Activated gamma-delta T cell (primary cell): ENCODE measurements around the gene NKX6-1.

ENCODE experiments used
- DNase-seq: peaks from one replicate; lab custom pipeline; 2025; lab: John Stamatoyannopoulos, UW

NKX6-1 gene

DNA sequence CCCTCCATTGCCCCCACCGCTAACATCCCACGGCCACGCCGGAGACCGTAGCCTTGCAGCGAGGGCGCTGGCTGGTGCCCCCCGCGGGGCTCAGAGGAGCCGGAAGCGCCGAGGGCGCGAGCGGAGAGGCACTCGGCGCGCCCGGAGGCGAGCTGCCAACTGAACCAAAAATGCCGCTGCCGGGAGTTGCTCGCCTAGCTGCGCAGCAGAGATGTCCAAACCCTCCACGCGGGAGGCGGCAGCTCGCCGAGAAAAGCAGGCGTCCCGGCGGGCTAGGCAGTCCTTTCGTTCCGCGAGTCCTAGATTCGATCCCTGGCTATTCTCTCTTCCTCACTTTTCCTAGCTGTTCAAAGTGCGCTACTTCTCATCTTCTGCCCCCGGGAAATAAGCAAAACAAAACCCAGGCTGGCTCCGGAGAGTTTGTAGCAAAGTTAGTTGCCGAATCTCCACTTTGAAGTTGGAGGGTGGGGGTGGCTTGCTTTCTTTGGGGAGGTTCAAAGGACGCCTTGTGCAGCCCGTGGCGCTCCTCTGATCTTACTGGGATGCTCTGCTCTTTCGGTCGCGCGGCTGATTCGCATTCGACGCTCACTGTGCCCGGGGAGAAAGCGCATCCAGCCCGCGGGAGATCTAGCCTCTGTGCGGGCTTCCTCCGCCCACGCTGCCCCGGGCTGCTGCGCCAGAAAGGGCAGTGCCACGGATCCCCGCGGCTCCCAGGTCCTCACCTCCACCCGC lies 723 bp downstream of the NKX6-1 start:
- DNase-seq = no peak

DNA sequence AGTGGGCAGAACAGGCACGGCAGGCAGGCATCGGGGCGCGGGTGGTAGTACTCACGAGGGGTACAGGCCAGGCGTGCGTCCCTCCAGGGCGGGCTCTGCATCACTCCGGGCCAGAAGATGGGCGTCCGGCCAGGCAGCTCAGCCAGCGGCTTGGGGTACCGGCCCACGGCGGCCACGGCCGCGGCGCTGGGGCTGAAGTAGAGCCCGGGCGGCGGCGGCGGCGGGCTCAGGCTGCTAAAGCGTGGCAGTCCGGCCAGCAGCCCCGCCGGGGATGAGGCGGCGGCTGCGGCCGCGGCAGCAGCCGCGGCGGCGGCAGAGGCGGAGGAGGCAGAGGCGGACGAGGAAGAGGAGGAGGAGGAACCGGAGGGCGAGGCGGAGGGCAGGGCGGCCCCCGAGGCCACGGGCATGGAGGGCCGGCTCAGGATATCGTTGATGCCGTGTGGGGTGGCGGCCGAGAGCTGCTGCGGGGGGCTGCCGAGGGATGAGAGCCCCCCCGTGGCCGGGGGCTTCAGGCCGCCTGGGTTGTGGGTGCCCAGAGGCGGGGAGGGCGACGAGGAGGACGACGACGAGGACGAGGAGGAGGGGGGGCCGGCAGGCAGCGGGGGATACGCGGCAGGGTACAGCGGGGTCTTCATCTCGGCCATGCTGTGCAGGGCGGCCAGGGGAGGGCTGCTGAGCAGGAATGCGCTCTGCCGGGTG lies 1.4 kb downstream of the NKX6-1 start:
- DNase-seq = peak; percentile 8

DNA sequence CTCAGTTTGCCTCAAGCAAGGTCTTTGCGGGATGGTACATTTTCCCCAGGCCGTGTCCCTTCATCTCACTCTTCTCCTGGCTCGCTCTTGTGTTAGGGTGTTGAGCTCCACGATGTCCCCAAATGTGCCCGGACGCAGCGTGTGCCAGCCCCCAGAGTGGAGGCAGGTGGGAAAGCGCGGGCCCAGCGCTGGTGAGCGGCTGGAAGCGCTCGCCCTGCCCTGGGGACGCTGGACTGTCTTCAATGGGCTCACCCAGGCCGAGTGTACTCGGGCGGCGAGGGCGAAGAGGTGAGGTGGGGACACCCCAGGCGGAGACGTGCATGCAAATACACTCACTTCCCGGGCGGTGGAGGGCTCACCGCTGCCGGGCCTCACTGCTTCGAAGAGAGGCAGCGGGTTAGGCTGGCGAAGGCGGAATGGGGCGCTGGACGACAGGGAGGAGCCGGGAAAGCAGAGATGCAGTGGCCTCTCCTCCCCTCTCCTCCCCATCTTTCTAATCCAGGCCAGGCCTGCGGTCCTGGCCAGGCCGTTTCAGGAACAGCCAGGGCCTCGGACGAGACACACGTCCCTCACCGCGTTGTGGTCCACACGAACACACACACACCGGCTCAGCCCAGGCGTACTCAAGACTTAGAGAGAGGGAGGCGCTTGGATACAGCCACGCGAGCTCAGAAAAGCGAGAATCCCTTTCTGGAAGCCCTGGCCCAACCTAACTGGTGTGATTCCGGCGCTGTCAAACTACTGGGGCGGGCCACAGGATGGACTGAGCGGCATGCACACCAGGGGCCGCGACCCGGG lies 2.2 kb downstream of the NKX6-1 start:
- DNase-seq = no peak

DNA sequence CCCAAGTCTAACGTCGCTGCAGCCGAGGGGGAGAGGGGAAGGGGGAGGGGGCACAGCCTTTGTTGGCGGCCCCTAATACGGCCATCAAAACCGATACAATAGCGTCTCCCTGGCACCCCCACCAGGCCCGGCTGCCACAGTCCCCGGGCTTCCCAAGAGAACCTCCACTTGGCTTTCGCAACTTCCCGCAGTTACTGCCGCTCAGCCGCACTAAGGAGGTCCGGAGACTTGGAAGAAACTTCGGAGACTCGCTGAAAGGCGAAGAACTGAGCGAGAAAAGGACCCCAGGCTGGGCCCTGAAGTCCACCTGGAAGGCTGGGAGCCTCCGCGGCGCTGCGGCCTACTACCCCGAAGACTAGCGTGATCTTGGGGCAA lies 2.8 kb downstream of the NKX6-1 start:
- DNase-seq = no peak

DNA sequence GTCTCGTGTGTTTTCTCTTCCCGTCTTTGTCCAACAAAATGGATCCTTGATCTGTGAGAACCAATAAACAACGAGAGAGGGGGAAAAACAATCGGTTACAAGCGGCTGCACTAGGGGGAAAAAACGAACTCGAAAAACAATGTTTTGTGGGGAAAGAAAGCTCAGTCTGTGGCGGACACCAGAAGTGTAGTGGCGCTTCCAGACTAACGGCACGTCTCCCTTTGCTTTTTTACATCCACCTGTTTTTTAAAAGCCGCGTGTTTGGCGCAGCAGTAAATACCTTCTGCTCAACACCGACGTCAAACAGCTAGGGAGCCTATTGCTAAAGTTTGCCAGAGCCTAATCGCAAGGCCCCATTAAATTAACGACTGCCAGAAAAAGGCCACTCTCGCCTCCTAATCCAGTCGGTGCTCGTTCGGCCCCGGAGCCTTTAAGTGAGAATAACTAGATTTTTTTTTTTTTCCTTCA lies 3.3 kb downstream of the NKX6-1 start:
- DNase-seq = no peak

DNA sequence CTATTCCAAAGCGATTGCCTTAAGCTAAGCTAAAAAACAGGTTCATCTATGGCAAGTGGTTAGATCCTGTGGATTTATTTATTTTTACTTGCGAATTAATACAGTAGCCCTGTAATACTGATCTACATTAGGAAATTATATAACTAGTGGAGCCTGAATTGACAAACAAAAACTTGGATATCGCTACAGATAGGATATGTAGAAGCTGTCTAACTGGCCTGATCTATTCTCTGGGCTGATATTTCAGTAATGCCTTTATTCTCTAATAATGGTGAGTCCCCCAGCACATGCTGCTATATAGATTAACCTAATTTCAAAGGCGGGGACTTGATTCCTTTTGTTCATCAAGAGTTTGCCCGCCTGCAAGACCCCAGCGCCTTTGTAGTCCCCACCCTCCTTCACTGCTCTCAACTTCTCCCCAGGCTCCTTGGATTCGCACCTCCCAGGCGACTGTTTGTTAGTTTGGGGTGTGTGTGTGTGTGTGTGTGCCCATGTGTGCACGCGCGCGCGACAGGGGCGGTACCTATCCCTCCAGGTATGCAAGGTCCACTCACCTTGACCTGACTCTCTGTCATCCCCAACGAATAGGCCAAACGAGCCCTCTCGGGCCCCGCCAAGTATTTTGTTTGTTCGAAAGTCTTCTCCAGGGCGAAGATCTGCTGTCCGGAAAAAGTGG lies 3.8 kb downstream of the NKX6-1 start:
- no peak for DNase-seq

DNA sequence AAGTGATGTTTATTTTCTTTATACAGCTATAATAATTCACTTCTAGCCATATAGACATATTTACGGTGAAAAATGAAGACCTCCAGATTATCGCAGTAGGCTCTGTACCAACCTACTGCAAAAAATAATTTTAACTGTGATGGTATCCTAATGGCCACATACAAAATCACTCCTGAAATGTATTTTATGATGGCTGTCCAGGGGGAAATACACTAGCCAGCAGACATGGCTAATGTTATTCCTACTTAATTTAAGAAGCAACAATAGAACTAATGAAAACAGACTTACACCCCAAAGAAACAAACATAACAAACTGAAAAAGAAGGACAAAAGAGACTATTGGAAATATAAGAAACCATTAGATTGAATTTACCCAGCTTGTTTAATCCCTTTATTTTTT lies 4.6 kb downstream of the NKX6-1 start:
- no peak for DNase-seq

DNA sequence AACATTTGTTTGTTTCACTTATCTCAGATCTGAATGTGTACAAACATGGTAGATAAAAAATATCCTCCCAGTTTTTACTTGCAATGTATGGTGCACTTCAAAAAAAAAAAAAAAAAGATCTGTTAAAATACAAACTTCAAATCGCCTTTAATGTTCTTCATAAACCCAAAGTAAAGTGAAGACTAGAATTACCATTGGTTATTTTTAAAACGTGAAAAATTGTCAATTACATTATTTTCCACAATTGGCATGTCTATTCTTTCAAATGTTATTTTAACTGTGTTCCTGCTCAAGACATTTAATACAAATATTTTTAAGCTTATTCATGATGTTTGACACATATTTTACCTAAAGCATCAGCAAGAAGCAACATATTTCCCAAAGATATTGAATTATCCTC lies 5.0 kb downstream of the NKX6-1 start:
- DNase-seq = no peak

DNA sequence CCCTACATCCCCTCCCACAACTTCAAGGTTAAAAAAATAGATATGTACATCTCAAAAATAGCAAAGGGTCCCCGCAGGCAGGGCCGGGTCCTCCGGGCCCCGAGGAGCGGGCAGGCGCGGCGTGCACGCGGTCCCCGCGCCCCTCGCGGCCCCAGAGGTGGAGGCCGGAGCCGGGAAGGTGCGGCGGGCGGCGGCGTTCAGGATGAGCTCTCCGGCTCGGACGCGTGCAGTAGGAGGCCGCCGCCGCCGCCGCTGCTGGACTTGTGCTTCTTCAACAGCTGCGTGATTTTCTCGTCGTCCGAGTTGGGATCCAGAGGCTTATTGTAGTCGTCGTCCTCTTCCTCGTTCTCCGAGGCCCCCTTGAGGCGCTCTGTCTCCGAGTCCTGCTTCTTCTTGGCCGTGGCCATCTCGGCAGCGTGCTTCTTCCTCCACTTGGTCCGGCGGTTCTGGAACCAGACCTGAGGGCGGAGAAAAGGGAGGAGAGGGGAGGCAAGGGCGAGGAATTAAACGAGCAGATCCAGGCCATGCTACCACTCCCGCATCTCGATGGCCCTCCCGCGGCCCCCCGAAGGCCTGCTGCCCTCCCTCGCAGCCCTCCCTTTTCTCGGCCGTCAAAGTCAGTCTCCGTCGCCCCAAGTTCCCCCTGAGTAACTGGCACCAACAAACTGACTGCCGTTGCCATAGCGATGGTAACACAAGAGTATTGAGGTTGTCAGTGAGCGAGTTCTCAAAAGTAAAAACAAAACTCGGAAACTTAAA lies 5.8 kb downstream of the NKX6-1 start:
- DNase-seq = no peak

DNA sequence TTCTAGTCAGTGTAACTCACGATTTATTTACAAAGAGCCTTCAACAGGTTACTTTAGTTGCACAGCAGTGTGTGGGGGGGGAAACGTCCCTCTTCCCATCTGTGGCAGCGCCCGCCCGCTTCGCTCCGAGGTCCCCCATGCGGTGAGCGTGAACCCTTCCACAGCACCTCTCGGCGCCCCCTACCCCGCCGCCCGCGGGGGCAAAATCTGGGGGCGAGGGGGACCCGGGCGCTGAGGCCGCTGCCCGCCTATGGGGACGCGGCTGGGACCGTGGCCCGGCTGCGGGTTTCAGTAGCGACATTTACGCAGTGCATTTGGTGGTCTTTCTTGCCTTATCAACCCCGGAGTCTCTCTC lies 6.4 kb downstream of the NKX6-1 start:
- DNase-seq = no peak

DNA sequence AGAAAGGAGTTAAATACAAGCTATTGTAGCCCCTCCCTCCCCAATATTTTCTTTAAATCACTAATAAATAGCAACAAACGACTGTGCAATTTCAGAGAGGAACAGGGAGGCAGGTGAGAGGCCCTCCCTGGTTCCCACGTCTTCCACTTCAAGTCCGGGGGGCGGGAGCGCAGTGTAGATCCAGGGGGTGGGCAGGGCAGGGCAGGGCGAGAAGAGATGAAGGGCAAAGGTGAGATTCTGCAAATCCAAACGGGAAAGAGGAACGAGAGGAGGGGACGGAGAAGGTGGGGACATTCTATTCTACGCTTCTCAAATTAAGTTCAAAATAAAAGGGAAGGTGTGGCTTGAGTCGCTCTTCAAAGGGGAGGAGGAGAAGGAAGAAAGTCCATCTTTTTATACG lies 6.8 kb downstream of the NKX6-1 start:
- no peak for DNase-seq

DNA sequence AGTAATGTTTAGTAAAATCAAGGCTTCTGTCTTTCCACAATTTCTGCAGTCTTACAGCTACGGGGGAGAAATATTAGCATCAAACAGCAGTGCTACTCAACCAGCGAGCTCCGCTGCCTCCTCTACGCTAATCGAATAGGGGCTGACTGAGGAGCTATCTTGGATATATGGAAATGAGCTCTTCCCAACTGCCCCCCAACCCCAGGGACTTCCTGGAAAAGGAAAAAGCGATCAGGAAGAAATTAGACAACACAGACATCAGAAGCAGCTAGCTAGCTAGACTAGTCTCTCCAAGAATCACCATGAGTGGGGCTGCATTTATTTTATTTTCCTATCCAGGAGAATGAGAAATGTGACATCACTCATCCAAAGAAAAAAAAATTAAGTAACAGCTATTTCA lies 7.6 kb downstream of the NKX6-1 start:
- no peak for DNase-seq

DNA sequence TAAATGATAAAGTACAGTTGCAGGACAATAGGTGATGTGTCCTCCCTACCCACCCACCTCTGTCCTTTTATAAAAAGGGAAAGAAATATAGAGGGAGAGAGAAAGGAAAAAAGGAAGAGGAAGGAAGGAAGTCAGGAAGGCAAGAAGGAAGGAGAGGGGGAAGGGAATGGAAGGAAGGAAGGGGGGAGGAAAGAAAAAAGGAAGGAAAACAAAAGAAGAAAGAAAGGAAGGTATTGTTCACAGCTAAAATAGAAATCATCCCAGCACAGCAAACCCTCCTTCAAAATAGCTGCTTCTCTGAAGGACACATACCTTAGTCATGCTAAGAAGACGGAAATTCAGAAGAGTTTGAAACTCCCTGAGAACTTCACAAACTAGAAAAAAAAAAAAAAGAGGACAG lies 8.4 kb downstream of the NKX6-1 start:
- no peak for DNase-seq

DNA sequence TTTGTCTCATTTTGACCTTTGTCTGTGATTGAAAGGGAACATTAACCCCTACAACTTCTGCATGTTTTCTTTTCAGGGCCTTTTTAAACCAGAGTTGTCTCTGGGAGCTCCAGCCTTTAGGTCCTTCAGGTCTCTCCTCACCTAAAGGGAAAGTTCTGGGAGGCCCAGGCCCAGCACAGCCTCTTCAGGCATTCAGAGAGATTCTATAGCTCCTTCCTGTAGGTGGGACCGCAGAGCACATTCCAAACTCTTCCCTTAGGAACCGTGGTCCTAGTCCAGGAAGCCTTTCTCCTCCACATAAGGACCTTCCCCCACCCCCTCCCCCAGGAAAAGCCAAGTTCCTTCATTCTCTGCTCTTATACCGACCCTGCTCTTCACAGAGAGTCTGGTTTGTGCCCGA lies 14.9 kb downstream of the NKX6-1 start:
- DNase-seq = no peak

DNA sequence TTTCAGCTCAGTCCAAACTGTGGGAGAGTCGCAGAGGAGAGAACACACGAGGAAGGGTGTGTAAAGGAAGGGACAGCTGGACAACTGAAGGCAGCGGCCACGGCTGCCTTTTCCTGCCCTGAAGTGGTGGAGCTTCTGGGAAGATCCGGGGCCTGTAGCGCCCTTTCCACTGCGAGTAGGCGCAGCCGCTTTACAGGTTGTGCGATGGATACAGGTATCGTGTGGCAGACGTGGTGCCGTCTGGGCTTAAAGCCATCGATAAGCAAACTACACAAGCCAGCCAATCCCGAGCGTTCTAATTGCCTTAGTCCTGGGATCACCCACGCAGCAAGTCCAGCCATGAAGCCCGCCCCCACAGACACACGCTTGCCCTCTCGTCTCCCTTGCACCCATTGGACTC lies 15.4 kb downstream of the NKX6-1 start:
- no peak for DNase-seq

DNA sequence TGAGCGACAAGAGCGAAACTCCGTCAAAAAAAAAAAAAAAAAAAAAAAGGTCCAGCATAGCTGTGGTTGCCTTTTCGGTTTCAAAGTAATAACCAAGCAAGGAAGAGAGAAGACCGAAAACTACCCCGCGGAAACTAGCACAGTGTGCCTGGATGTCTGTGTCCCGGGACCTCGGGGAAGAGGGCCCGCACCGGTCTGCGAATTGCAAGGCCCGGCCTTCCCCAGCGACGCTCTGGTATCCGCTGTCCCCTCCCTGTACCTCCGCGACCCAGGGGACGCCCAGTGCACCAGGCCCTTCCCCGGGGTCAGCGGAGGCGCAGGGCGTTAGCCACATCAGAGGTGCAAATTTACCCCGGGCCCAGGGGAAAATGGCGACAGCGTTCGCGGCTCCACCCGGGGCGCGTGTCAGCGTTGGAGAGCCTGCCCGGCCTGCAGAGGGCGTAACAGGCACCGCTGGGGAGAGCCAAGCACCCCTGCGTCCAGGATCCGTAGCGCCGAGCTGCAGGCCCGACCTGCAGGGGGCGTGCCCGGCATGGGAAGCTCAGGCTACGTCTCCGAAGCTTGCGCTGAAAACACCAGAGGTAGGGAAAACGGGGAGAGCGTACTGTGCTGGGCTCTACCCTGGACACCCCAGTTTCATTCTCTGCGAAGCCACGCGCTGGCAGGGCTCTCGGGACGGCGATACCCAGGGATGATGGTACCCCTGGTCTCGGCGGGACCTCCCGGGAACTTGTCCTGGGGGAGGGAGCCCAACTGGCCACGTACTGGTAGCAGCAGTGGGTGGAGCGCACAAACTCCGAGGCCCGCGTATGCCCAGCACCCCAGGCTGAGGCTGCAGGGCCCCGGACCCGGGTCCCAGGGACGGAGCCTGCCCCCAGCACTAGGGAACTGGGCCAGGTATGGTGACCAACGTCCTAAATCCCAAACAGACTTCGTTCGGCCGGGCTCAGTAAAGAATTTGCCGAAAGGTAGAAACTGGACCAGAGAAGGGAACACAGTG lies 16.2 kb downstream of the NKX6-1 start:
- DNase-seq = no peak

DNA sequence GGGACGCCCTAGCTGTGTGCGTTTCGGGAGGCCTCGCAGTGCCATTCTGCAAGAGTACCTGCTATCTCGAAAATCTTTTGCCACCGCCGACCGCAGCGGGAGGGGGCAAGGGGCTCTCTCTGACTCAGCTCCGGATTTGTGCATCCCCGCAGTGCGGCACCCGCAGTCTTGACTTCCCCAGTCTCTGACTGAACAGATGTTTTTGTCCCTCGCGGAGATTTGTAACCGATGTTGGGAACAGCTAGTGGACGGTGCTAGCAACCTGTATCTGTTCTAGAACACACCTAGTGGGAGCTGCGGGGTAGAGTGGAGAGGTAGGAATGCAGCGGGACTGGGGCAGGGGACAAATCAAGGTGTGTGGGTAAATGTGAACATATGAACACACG lies 17.2 kb downstream of the NKX6-1 start:
- DNase-seq = no peak

DNA sequence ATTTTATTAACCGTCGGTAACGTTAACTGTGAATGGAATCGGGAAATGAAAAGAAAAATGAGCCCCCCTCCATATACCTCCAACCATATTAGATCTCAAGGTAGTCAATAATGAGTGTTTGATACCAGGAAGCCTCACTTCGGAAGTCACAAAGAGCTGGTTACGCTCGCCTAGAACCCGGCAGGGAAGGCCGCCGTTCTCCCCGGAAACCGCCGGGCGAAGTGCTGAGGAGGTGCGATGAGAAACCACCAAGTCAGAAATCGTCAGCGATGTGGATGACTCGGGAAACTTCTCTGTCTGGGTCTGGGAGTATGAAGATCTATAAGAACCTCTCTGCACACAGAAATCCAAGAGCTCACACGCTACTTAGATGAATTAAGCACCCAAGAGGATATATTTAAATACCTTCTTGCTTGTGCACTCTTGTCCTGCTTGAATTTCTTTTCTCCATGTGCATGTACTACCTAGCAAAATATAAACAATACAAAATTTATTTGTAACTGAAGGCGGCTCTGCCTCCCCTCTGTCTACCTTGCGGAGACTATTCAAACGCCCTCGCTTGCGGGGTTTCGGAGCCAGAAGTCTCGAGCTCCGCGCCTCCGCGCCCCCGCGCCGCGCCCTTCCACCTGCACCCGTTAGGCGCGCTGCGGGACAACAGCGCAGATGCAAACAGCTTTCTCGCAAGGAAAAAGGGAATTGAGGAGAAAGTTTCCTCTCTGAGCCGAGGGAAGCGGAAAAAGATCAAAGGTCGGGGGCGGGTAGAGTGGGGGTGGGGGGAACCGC lies 17.8 kb downstream of the NKX6-1 start:
- DNase-seq = no peak

DNA sequence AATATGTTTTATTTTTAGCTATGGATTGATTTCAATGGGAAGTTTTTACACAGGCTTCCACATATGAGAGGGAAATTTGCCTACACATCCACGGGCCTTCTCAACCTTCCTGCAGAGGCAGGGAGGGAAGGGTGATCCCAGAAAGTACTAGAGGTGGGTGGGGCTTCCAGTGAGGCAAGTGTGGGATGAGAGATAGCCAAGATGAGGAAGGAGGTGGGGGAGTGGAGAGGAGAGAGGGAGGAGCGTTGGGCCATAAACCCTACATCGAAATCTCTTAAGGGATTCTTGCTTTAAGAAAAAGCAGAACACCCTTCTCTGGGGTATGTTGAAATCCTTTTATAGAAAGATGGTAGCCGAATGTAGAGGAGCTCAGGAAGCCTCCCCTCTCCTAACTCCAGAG lies 19.0 kb downstream of the NKX6-1 start:
- no peak for DNase-seq

DNA sequence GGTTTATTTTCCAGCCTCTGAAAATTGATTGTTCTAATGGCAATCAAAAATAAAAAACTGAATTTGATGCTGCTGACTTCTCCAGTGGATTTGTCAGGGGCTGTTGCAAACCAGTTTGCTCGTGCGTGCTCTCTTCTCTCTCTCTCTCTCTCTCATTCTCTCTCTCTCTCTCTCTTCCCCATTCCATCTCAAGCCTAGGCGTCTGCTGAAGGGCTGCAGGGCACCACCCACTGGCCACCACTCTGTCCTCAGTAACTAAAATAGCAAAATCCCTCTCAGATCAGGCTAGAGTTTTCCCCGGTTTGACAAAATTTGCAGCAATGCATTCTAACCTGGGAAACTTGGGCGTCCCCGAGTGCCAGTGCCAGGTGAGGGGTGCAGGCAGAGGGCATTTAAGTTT lies 19.4 kb downstream of the NKX6-1 start:
- DNase-seq = no peak
